Measurements from ENCODE around the gene COL25A1.

GRCh38 chr4:109275066-109275745 lies 27.3 kb downstream of the COL25A1 start:
- TF ChIP-seq, protein P1, sequence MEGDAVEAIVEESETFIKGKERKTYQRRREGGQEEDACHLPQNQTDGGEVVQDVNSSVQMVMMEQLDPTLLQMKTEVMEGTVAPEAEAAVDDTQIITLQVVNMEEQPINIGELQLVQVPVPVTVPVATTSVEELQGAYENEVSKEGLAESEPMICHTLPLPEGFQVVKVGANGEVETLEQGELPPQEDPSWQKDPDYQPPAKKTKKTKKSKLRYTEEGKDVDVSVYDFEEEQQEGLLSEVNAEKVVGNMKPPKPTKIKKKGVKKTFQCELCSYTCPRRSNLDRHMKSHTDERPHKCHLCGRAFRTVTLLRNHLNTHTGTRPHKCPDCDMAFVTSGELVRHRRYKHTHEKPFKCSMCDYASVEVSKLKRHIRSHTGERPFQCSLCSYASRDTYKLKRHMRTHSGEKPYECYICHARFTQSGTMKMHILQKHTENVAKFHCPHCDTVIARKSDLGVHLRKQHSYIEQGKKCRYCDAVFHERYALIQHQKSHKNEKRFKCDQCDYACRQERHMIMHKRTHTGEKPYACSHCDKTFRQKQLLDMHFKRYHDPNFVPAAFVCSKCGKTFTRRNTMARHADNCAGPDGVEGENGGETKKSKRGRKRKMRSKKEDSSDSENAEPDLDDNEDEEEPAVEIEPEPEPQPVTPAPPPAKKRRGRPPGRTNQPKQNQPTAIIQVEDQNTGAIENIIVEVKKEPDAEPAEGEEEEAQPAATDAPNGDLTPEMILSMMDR (IDR thresholded peaks at IDR 0.05; ENCODE audit: extremely low read depth in 1 of 2, insufficient read depth in 1 of 2, low read depth in 1 of 2, low read length in 2 of 2): no peak
- TF ChIP-seq POLR2A (IDR thresholded peaks at IDR 0.05; ENCODE audit: low read depth, low read length): no peak
- no peak for TF ChIP-seq EZH2 (IDR thresholded peaks at IDR 0.05; ENCODE audit: borderline replicate concordance, low read depth, low read length, severe bottlenecking)
- no peak for TF ChIP-seq GATA2 (IDR thresholded peaks at IDR 0.05; ENCODE audit: insufficient read depth, insufficient read length, low read depth, low read length)
